HK-2 (cell line): ENCODE results near the gene SLC24A4.

Experiments used
- DNase-seq: peaks from one replicate; pipeline ENCODE4 v3.0.0-alpha.2; 2018; ENCODE audit not compliant: unreplicated experiment

Gene SLC24A4

DNA sequence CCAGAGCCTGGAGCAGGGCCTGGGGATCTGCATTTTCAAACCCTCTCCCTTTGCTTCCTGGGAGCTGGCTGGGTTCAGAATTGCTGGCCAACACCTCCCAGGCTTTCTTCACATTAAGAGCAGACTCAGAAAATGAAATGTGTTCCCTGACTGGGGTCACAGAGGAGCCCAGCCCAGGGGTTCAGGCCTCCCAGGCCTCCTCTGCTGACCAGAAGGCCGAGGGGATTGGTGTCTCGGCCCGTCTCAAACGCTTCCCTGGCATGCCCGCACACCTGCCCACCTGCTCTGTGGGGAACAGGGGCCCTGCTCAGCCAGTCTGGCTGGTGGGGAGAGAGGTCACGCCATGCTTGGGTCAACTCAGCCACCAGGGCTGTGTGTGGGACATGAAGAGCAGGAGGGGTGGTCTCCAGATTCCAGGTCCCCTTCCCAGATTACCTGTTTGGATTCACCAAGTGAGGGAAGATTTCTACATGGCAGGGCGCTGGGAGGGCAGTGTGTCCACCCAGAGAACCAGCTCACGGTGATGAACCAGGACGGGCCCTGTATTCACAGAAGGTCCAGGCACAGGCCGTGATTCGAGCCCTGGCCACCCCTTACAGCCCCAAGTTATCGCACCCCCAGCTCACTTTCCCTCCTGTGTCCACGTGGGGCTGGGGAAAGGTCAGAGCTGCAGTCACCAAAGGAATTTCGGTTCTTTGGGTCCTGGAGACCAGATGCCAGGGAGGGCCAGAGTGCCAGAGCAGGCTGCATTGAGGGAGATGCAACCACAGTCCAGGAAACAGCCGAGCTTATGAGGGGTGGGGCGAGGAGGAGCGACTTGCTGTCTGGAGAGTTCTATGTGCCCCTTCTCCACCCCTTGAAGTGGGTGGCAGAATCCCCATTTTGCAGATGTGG is 135.4 kb downstream of the SLC24A4 start:
- DNase-seq: no peak

GRCh38 chr14:92459030-92459949 is 136.3 kb downstream of the SLC24A4 start:
- no peak for DNase-seq

DNA sequence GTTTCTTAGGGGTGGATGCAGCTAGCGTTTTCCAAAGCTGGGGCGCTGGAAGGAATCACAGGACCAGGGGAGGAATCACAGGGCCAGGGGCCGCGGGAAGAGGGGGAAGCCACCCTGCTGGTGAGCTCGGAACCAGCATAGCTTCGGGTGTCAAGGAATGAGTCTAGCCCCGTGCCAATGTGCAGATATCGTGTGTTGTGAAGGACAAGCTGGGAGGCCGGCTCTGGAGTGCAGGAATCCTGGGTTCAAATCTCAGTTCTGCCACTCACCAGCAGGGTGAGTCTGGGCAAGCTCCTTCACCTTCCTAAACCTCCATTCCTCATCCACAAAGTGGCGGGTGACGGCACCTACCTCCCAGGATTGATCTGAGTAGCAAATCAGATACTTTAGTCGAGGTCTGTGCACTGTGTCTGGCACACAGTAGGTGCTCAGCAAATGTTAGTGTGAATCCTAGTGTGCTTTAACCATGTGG is 137.0 kb downstream of the SLC24A4 start:
- DNase-seq: no peak

GRCh38 chr14:92460541-92460915 is 137.6 kb downstream of the SLC24A4 start:
- DNase-seq: no peak

GRCh38 chr14:92460916-92461579 is 138.1 kb downstream of the SLC24A4 start:
- DNase-seq: no peak

GRCh38 chr14:92461891-92462290 is 138.9 kb downstream of the SLC24A4 start:
- DNase-seq: no peak

DNA sequence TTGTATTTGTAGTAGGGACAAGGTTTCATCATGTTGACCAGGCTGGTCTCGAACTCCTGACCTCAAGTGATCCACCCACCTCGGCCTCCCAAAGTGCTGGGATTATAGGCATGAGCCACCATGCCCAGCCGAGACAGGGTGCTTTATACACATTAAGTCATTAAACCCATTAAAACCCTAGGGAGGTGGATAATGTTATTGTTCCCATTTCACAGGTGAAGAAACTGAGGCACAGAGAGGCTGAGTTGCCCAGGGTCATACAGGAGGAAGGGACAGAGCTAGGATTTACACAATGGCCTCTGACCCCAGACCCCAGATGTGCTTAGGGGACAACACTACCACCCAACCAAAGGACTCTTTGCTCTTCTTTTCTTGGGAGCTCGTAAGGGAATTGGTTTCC is 139.6 kb downstream of the SLC24A4 start:
- DNase-seq: no peak

DNA sequence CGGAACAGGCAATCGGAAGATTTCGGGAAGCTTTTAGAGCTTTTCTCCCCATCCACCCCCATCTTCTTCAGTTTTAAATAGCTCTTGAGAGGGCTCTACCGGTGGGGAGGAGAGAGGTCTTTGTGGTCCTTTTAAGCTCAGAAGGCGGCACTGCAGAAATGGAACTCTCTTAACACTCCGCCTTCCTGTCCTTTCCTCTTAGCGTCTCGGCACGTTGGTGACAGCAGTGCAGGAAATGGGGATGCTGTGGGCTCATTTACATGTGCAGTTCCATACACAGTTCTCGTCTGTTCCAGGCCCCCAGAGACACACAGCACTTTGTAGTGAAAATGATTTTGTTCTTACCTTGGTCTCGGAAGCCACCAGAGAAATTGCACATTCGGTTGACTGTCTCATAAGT is 140.2 kb downstream of the SLC24A4 start:
- DNase-seq: no peak

GRCh38 chr14:92464156-92464555 is 141.2 kb downstream of the SLC24A4 start:
- DNase-seq: no peak

GRCh38 chr14:92464716-92465115 is 141.8 kb downstream of the SLC24A4 start:
- no peak for DNase-seq

GRCh38 chr14:92465353-92466055 is 142.5 kb downstream of the SLC24A4 start:
- DNase-seq: no peak

DNA sequence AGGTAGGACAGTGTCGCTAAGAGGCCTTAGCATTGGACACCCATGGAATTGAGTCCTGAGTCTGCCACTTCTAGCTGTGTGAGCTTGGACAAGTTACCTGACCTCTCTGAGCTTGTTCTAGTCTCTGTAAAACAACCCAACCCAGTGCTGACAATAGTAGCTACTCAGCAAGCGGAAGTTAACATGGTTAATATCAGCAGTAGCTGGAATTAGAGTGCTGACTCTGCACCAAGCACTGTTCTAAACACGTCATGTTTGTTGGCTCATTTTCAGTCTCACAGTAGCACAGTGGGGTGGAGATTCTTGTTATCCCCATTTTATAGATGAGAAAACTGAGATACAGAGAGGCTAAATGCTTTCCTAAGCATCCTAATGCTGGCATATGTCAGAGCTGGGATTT is 143.1 kb downstream of the SLC24A4 start:
- no peak for DNase-seq

DNA sequence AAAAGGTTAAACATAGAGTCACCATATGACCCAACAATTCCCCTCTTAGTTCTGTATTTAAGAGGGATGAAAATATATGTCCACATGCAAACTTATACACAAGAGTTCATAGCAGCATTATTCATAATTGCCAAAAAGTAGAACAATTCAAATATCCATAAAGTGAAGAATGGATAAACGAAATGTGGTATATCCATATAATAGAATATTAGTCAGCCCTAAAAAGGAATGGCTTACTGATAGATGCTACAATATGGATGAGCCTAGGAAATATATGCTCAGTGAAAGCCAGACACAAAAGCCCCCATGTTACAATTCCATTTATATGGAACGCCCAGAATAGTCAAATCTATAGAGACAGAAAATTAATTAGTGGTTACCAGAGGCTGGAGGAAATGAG is 146.6 kb downstream of the SLC24A4 start:
- DNase-seq: no peak

DNA sequence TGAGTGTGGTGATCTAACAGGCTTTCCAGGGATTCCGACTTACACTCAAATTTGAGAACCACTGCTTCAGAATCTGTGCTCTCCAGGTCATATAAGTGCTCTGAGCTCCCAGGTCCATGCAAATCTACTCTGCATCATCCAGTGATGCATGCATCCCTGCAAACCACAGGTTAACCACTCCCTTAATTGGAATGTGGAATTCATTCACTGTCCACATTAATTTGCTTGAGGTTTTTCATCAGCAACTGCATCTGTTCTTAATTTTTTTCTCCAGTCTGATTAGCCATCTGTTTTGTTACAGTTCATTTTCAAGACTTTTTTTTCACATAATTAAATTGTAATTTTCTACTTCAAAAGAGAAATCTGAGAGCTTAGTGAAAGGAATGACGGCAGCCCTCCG is 147.2 kb downstream of the SLC24A4 start:
- no peak for DNase-seq

GRCh38 chr14:92470811-92471210 is 147.8 kb downstream of the SLC24A4 start:
- no peak for DNase-seq

GRCh38 chr14:92471919-92472318 is 149.0 kb downstream of the SLC24A4 start:
- DNase-seq: peak; percentile 22

- DNase-seq: no peak
Measured at GRCh38 chr14:92472860-92473259, 149.9 kb downstream of the SLC24A4 start.

- no peak for DNase-seq
Measured at GRCh38 chr14:92473261-92473968, 150.4 kb downstream of the SLC24A4 start.

DNA sequence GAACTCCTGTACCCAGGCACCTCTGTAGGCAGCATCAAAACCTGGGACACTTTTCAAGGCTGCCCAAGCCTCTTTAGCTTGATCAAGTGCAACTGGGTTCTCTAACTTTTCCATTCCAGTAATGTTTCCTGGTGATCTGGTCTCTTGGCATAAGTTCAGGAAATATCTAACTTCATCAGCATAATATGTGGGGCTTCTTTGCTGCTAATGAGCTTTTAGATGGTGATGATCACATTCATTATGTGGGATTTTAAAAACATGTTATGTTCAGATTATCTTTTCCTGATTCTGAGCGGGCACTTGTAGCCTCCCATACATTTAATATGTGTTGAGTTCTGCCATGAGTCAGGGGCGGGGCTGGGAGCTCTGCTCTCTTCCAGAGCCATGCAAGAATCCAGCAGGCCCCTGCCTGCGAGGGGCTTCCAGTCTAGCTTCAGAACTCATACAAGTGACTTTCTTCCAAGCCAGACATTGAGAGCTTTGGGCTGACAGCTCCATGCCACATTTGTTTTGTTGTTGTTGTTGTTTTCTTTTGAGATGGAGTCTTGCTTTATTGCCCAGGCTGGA is 151.1 kb downstream of the SLC24A4 start:
- DNase-seq: no peak

GRCh38 chr14:92475037-92475436 is 152.1 kb downstream of the SLC24A4 start:
- no peak for DNase-seq
